Measurements from ENCODE around the gene GRIK3.

- TF ChIP-seq CTCF (IDR thresholded peaks at IDR 0.05; ENCODE audit: insufficient read depth, low read length) (no peak), POLR2AphosphoS5 (IDR thresholded peaks at IDR 0.05; ENCODE audit: low read depth) (no peak), SPI1 (IDR thresholded peaks at IDR 0.05; ENCODE audit: borderline replicate concordance, low read depth) (no peak)
Measured at GRCh38 chr1:37040773-37041172, 6.5 kb upstream of the GRIK3 start.
